Osteoblast (primary cell): ENCODE measurements around the gene DENND1C. TPM values are rescaled to one million over a fixed set of nuclear protein-coding genes. Genes with fewer than 3 reads are reported as not detected.
A peak's percentile ranks its signal among the peaks of the same experiment; 100 is the strongest.
"Not testable (repeated sequence)": the region's sequence is repeated elsewhere in the genome, so short reads cannot be mapped to it uniquely, and the experiment has no call there.

Experiments
- DNase-seq: peaks from one replicate; pipeline ENCODE4 v3.0.0; 2011; ENCODE audit warnings: low spot score, mixed read lengths; ENCODE audit not compliant: insufficient read length; ENCODE audit errors: missing footprints
- H2AFZ ChIP-seq: 2 replicates; pipeline ENCODE4 v1.6.0; 2011; ENCODE audit warnings: mild to moderate bottlenecking, low read length
- H3K27ac ChIP-seq: 2 replicates; pipeline ENCODE4 v1.5.1; 2011; ENCODE audit warnings: mild to moderate bottlenecking, low read depth, low read length, moderate library complexity
- H3K27me3 ChIP-seq: 2 replicates; pipeline ENCODE4 v1.6.0; 2012; ENCODE audit warnings: mild to moderate bottlenecking, control low read depth, inconsistent platforms, low read length, moderate library complexity; ENCODE audit not compliant: insufficient read depth
- H3K36me3 ChIP-seq: 2 replicates; pipeline ENCODE4 v1.5.1; 2011; ENCODE audit warnings: mild to moderate bottlenecking, low read length, control low read depth, moderate library complexity; ENCODE audit not compliant: insufficient read depth
- H3K4me1 ChIP-seq: 2 replicates; pipeline ENCODE4 v1.5.1; 2011; ENCODE audit warnings: mild to moderate bottlenecking, low read length, control low read depth, moderate library complexity; ENCODE audit not compliant: insufficient read depth
- H3K4me2 ChIP-seq: 2 replicates; pipeline ENCODE4 v1.6.0; 2011; ENCODE audit warnings: mild to moderate bottlenecking, low read length; ENCODE audit not compliant: insufficient read depth
- H3K4me3 ChIP-seq: fragments of 200-600 bp; sonication (generic); 3 replicates; pipeline ENCODE4 v1.5.1; 2012; ENCODE audit warnings: mild to moderate bottlenecking, low read length, inconsistent platforms; ENCODE audit not compliant: insufficient read depth
- H3K79me2 ChIP-seq: 2 replicates; pipeline ENCODE4 v1.6.0; 2012; ENCODE audit warnings: mild to moderate bottlenecking, low read length, control low read depth, inconsistent platforms; ENCODE audit not compliant: insufficient read depth
- H3K9me3 ChIP-seq: 2 replicates; pipeline ENCODE4 v1.5.1; 2011; ENCODE audit warnings: low read depth, low read length, control low read depth
- H4K20me1 ChIP-seq: 2 replicates; pipeline ENCODE4 v1.6.0; 2012; ENCODE audit warnings: mild to moderate bottlenecking, low read length, control low read depth; ENCODE audit not compliant: insufficient read depth
- CTCF ChIP-seq: IDR thresholded peaks from 2 replicates; pipeline ENCODE4 v1.5.1; 2011; ENCODE audit warnings: mild to moderate bottlenecking, low read depth, low read length, moderate library complexity; ENCODE audit errors: extremely low read depth
- total RNA-seq: library from RNA; depleted of rRNA; stranded (reverse); fragments of >200 nt; gene quantifications from 2 replicates; pipeline ENCODE4 v1.2.3, GENCODE V29; 2012

Gene DENND1C
- total RNA-seq, 1 donor: not detected

DNA sequence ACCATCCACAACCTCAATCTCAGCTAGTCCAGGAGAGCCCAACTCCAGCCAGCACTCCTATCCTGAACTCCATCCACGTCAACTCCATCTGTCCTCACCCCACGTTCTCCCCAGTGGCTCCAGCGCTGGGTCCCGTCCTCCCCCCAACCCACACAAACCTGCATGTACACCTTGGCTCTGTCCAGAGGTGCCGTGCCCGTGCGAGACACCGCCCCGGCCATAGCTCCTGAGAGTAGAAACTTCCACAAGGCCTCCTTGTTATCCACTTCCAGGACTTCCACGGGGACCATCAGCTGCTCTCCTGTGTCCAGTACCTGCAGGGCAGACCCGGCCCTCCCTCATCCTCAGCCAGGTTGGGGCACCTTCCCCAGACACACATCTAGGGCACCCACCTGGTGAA is 49.7 kb downstream of the DENND1C start:
- no peaks in the 10 kb centered on the region for H4K20me1 ChIP-seq
- no peak for TF ChIP-seq CTCF
- H3K27ac ChIP-seq: no peak overlapping the region
- H3K4me3 ChIP-seq: no peak overlapping the region
- peaks cover 2% of the 10 kb centered on the region for H3K27me3 ChIP-seq
- H3K4me1 ChIP-seq: no peaks in the 10 kb centered on the region
- H2AFZ ChIP-seq: no peak overlapping the region
- DNase-seq: no peak
- no peaks in the 10 kb centered on the region for H3K36me3 ChIP-seq
- no peaks in the 10 kb centered on the region for H3K9me3 ChIP-seq
- no peak overlapping the region for H3K4me2 ChIP-seq
- H3K79me2 ChIP-seq: no peaks in the 10 kb centered on the region

GRCh38 chr19:6429419-6430221 is 52.0 kb downstream of the DENND1C start:
- no peaks in the 10 kb centered on the region for H3K79me2 ChIP-seq
- H3K4me1 ChIP-seq: no peaks in the 10 kb centered on the region
- H3K4me3 ChIP-seq: no peak overlapping the region
- no peak overlapping the region for H3K4me2 ChIP-seq
- no peaks in the 10 kb centered on the region for H3K36me3 ChIP-seq
- H3K9me3 ChIP-seq: no peaks in the 10 kb centered on the region
- DNase-seq: peak; percentile 51
- no peak overlapping the region for H3K27ac ChIP-seq
- H3K27me3 ChIP-seq: peaks cover 2% of the 10 kb centered on the region
- TF ChIP-seq CTCF: no peak
- no peak overlapping the region for H2AFZ ChIP-seq
- H4K20me1 ChIP-seq: no peaks in the 10 kb centered on the region

DNA sequence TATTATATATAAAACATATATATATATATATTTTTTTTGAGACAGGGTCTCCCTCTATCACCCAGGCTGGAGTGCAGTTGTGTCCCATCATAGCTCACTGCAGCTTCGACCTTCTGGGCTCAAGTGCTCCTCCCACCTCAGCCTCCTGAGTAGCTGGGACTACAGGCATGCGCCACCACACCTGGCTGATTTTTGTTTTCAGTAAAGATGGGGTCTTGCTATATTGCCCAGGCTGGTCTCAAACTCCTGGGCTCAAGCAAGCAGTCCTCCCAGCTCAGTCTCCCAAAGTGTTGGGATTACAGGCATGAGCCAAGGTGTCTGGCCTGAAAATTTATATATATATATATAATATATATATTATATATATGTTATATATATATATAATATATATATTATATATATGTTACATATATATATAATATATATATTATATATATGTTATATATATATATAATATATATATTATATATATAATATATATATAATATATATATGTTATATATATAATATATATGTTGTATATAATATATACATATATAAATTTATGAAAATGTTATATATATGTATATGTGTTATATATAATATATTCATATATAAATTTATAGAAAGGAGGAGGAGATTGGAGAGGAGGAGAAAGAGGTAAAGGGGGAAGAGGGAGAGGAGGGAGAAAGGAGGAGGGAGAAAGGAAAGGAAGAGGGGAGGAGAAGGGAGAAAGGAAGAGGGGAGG is 52.7 kb downstream of the DENND1C start:
- H3K36me3 ChIP-seq, H2AFZ ChIP-seq, H4K20me1 ChIP-seq, H3K27ac ChIP-seq, H3K9me3 ChIP-seq, DNase-seq, H3K4me1 ChIP-seq, H3K4me3 ChIP-seq, H3K27me3 ChIP-seq, H3K4me2 ChIP-seq, H3K79me2 ChIP-seq: not testable (repeated sequence)

DNA sequence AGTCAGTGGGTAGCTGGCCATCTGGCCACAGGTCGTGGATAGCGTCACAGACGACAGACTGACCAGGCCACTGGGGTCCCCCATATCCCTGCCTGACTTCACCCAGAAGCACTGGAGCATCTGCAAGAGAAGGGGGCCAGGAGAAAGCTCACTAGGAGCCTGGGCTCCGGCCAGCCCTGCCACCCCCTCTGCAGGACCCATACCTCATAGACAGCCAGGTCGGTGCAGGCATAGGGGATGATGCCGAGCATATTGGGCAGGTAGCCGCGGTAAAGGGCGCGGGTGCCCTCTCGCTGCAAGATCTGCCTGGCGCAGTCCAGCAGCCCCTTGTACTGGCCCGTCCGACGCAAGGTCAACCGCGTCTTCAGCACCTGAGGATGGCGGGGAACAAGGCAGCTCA is 54.5 kb downstream of the DENND1C start:
- Histone ChIP-seq H3K4me2 (no peak overlapping the region), H3K79me2 (peaks cover 22% of the 10 kb centered on the region), H2AFZ (no peak overlapping the region), H3K9me3 (no peaks in the 10 kb centered on the region), H3K36me3 (peaks cover 6% of the 10 kb centered on the region), H3K4me3 (no peak overlapping the region), H4K20me1 (peaks cover 19% of the 10 kb centered on the region), H3K27ac (no peak overlapping the region), H3K4me1 (peaks cover 5% of the 10 kb centered on the region), H3K27me3 (peaks cover 2% of the 10 kb centered on the region)
- DNase-seq: peak; percentile 64
- no peak for TF ChIP-seq CTCF
